Stimulated activated CD8-positive, alpha-beta memory T cell treated with anti-CD3 and anti-CD28 coated beads, Interleukin-2, amount 100 ng/mL, for 48 hours (primary cell): ENCODE data around the gene NT5DC3.
"Not testable (repeated sequence)": the region's sequence is repeated elsewhere in the genome, so short reads cannot be mapped to it uniquely, and the experiment has no call there.

ENCODE experiments used
- DNase-seq, 2 donors: peaks; one replicate each; pipeline ENCODE4 v3.0.0-alpha.2; 2020; ENCODE audit warnings: low read depth in 2 of 2

The NT5DC3 gene

DNA sequence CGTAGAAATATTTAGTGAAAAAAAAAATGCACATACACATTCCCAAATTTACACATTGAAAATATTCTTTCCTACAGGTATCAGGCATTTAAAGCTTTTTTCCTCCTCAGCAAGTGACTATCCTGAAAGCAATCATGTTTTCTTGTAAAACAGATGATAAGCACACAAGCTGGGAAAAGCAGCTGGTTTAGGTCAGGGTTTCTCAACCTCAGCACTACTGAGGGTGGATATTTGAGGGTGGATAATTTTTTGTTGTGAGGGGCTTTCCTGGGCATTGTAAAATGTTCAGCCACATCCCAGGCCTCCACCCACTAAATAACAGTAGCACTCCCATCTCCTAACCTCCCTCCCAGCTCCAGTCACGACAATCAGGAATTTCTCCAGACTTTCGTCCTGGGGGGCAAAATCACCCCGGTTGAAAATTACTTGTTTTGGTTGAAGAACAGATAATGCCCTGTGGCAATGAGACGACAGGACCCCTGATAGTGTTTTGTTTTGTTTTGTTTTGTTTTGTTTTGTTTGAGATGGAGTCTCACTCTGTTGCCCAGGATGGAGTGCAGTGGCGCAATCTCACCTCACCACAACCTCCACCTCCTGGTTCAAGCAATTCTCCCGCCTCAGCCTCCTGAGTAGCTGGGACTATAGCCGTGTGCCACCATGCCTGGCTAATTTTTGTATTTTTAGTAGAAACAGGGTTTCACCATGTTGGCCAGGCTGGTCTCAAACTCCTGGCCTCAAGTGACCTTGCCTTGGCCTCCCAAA lies 15.0 kb upstream of the NT5DC3 start:
- no peak for DNase-seq

- DNase-seq: no peak
Observed at GRCh38 chr12:103855036-103855712, 14.1 kb upstream of the NT5DC3 start.

- DNase-seq: no peak
Observed at GRCh38 chr12:103854372-103854973, 13.4 kb upstream of the NT5DC3 start.

DNA sequence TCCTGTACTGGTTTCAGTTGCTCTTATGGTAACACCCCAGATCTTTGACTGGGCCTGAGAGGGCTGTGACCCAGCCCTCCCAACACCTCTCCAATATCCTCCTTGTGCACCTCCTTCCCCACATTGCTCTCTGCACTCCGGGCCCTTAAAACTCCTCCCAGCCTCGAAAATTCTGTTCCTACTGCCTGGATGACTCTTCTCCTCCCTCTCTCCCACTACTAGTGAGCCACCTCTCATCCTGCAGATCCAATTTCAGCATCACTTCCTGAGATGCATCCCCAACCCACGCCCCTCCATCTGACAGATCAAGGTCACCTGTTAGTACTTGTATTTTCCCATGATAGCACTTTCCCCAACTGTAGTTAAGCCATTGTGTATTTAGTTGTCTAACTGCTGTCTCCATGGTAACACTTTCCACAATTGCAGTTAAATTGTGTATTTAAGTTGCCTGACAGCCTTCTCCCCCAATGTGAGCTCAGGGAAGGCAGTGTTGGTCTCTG lies 11.5 kb upstream of the NT5DC3 start:
- DNase-seq: no peak

DNA sequence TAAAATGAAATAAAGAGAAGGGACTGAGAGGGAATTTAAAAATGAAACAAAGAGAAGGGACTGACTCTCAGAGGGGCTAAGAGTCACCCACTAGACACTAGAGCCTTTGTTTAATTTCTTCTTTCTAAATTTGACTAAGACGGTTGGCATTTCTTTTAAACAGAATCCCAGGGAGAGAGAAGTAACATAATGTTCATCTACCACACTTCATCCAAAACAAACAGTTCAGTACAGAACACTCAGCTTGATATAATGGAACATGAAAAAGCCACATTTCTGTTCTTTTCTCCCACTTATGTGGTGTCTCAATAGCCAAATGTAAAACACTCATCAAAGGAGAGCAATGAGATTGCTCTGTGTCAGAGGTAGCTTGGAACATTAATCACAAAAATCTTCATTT lies 10.1 kb upstream of the NT5DC3 start:
- no peak for DNase-seq

DNA sequence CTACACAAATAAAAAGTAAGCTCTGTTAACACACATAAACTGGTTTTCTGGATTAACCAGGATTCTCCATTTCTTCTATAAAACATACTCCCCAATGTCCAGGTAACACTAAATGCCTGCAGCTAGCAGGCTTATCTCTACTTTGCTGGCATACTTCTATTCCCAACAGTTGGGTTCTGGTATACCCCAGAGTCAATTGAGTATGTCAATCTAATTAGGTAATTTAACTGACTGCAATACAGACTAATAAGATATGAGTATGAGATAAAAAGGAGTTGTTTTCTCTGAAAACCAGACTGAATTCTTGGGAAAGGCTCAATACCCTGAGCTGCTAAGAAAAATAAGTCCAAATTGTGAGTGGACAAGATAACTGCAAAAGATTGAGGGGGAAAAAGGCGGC lies 9.4 kb upstream of the NT5DC3 start:
- no peak for DNase-seq

DNA sequence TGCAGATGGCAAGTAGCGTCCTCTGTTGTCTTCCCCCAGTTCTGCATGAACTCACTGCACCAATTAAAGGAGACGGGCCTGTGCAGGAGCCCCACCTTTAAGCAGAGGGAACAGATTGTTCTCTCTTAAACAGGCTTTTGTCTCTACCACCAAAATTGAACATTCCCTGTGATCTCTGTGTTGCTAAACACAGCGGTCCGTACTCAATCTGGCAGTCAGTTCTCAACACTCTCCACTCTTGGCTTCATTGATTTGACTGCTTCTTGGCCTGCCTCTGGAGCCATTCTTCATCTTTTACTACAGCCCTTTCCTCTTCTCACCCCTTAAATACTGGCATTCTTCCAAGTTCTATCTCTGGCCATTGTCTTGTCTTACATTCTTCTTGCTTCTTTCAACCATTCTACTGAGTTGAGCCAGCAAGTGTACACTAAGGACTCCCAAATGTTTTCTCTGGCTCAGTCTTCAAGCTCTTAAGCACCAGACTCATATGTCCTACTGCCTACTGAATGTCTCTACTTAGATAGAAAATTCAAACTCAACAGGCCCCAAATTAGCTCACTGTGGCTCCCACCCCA lies 8.0 kb upstream of the NT5DC3 start:
- DNase-seq: no peak

GRCh38 chr12:103848143-103848542 lies 7.1 kb upstream of the NT5DC3 start:
- no peak for DNase-seq

- no peak for DNase-seq
Observed at GRCh38 chr12:103846415-103846814, 5.4 kb upstream of the NT5DC3 start.

DNA sequence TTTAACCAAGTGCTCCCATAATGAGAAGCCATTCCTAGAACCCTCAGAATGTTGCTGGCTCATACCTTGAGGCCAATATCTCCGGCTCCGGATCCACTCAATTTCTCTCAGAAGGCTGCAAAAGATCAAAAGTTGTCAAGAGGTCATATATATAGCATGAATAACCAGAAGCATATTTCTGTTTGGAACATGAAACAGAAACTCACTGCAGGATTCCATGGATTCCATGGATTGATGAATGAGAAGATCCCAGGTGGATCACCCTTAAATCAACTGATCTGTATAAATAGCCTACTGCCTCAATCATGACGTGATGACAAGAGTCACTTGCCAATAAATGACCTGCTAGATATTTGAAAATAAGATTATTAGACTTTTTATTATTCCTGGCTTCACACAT lies 3.3 kb upstream of the NT5DC3 start:
- DNase-seq: no peak

- peak; percentile 26 to 30 for DNase-seq
Observed at GRCh38 chr12:103841690-103842584, 903 bp upstream of the NT5DC3 start.

DNA sequence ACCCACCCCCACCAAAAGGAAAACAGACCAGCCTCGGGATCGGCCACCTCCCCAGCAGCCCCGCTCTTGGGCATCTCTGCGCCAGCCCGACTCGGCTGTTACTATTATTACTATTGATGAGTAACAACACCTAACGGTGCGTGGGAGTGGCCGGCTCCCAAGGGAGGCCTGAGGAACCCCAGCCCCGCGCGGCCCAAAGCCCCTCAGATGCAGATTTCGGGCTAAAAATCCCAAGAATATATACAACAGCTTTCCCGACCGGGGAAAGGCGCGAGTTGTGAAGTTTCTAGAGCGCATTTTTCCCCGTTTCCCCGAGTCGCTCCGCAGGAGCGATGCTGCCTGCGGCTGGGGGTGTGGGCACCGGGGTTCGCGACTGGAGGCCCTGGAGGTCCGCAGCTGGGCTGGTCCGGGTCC lies 565 bp downstream of the NT5DC3 start:
- DNase-seq: peak; percentile 8 to 22

DNA sequence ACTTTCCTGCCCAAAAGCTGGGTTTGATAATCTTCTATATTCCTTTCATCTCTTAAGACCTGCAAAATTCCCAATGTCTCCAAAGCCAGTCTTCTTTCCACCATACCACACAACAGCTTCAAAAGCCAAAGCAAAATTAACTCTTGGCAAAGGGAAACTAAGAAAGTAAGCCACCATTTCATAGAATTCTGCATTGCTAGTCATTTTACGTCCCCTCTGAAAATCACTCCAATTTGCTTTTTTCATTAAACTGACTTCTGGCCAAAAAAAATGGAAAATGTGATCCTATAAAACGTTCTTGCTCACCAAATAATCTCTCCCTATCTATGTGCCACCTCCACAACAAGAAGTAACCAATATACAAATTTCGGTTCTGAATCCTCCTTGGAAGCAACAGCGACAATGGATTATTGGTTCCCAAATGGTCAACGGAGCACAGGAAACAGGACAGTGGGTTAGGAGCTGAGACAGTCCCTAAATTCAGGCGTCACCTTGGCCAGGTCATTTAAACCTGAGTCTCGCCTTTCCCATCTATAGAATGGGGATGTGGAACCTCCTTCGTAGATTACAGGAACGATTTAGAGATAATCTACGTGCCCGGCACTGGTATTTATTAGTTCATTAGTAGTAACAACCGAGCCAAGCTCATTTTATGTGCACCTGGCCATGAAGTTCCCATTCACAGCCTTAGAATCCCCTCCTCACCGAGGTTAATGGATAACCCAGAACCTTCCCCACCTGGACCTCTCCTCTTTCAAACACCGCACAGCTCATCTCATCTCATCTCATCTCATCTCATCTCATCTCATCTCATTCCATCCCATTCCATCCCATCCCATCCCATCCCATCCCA lies 1.2 kb downstream of the NT5DC3 start:
- no peak for DNase-seq

DNA sequence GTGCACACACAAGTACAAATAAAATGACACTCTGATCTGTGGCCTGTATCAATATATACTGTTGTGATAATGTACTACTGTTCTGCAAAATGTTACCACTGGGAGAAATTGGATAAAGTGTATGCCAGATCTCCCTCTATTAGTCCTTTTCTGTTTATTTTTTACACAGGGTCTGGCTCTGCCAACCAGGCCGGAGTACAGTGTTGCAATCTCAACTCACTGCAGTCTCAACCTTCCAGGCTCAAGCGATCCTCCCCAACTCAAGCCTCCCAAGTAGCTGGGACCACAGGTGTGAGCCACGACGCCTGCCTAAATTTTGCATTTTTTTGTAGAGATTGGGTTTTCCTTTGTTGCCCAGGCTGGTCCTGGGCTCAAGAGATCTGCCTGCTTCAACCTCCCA lies 1.9 kb downstream of the NT5DC3 start:
- DNase-seq: no peak

GRCh38 chr12:103838254-103838914 lies 2.6 kb downstream of the NT5DC3 start:
- no peak for DNase-seq

DNA sequence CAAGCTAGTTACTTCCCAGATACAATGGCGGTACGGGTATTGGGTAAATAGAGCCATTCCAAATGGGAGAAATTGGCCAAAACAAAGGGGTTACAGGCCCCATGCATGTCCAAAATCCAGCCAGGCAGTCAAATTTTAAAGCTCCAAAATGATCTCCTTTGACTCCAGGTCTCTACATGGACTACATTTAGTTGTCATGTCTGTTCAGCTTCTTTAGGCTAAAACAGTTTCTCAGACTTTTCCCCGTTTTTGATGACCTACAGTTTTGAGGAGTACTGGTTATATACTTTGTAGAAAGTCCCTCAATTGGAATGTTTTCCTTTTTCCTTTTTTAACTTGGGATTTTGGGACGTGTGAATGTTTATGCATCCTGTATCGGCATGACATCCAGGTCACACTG lies 4.7 kb downstream of the NT5DC3 start:
- DNase-seq: no peak

DNA sequence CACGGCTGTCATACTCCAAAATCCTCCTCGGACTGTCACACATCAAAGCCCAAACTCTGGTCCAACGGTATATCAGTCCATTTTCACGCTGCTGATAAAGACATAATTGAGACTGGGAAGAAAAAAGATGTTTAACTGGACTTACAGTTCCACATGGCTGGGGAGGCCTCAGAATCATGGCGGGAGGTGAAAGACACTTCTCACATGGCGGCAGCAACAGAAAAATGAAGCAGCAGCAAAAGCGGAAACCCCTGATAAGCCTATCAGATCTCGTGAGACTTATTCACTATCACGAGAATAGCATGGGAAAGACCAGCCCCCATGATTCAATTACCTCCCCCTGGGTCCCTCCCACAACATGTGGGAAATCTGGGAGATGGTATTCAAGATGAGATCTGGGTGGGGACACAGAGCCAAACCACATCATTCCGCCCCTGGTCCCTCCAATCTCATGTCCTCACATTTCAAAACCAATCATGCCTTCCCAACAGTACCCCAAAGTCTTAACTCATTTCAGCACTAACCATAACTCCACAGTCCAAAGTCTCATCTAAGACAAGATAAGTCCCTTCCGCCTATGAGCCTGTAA lies 5.2 kb downstream of the NT5DC3 start:
- DNase-seq: not testable (repeated sequence)

GRCh38 chr12:103834942-103835341 lies 6.1 kb downstream of the NT5DC3 start:
- DNase-seq: no peak

DNA sequence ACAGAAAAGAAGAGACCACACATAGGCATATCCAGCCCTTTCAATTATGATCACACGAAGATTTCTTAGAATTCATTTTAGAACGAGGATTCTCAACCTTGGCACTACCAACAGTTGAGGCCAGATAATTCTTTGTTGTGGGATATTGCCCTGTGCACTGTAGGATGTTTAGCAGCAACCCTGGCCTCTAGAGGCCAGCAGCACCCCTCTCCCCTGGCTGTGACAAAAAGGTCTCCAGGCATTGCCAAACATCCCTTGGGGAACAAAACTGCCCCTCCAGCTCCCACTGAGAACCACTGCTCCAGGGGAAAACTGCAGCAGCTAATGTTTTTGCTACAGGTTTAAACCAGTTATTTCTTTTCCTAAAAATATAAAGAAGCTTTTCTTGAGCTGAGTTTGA lies 7.1 kb downstream of the NT5DC3 start:
- DNase-seq: no peak
